ENCODE data around the gene CELSR2. TPM values are rescaled to one million over a fixed set of nuclear protein-coding genes. Genes with fewer than 3 reads are reported as not detected.

The CELSR2 gene
- total RNA-seq, 6 experiments from 2014 or later: 1.2 to 1.7 (median 1.4) TPM

GRCh38 chr1:109296782-109297181 lies 47.4 kb downstream of the CELSR2 start:
- no peak for TF ChIP-seq CTCF (IDR thresholded peaks at IDR 0.05)
- H3K27me3 Mint-ChIP-seq (ENCODE audit: insufficient read depth): peaks cover 2% of the 10 kb centered on the region
- H3K4me1 Mint-ChIP-seq (ENCODE audit: low read depth): peaks cover 29% of the 10 kb centered on the region
- H3K36me3 Mint-ChIP-seq (ENCODE audit: low read depth): no peaks in the 10 kb centered on the region
- no peak overlapping the region for H3K27ac Mint-ChIP-seq
- H3K4me3 Mint-ChIP-seq: no peak overlapping the region
- no peaks in the 10 kb centered on the region for H3K9me3 Mint-ChIP-seq
- no peak for DNase-seq

GRCh38 chr1:109298666-109299557 lies 49.6 kb downstream of the CELSR2 start:
- H3K4me1 Mint-ChIP-seq (ENCODE audit: low read depth): peaks cover 27% of the 10 kb centered on the region
- H3K9me3 Mint-ChIP-seq: no peaks in the 10 kb centered on the region
- TF ChIP-seq CTCF (IDR thresholded peaks at IDR 0.05): no peak
- DNase-seq: peak; percentile 89
- H3K27ac Mint-ChIP-seq: peak overlapping the region; percentile 87
- peaks cover 2% of the 10 kb centered on the region; the same call in 1 of the 2 replicates for H3K27me3 Mint-ChIP-seq (ENCODE audit: insufficient read depth)
- peak overlapping the region; percentile 49 for H3K4me3 Mint-ChIP-seq
- no peaks in the 10 kb centered on the region for H3K36me3 Mint-ChIP-seq (ENCODE audit: low read depth)

GRCh38 chr1:109299558-109300343 lies 50.4 kb downstream of the CELSR2 start:
- H3K4me3 Mint-ChIP-seq: peak overlapping the region; percentile 49; the same call in 1 of the 2 replicates

GRCh38 chr1:109300650-109301151 lies 51.4 kb downstream of the CELSR2 start:
- no peak for DNase-seq
- Mint-ChIP-seq H3K4me1 (ENCODE audit: low read depth) (peaks cover 22% of the 10 kb centered on the region), H3K27ac (no peak overlapping the region), H3K36me3 (ENCODE audit: low read depth) (no peaks in the 10 kb centered on the region), H3K9me3 (no peaks in the 10 kb centered on the region), H3K4me3 (no peak overlapping the region), H3K27me3 (ENCODE audit: insufficient read depth) (peaks cover 3% of the 10 kb centered on the region; the same call in 1 of the 2 replicates)
- no peak for TF ChIP-seq CTCF (IDR thresholded peaks at IDR 0.05)

More at GRCh38 chr1:109299558-109300343, 50.4 kb downstream of the CELSR2 start:
- Mint-ChIP-seq H3K27ac (peak overlapping the region; percentile 87), H3K27me3 (ENCODE audit: insufficient read depth) (peaks cover 2% of the 10 kb centered on the region; the same call in 1 of the 2 replicates), H3K9me3 (no peaks in the 10 kb centered on the region), H3K4me1 (ENCODE audit: low read depth) (peaks cover 22% of the 10 kb centered on the region), H3K36me3 (ENCODE audit: low read depth) (no peaks in the 10 kb centered on the region)
- no peak for TF ChIP-seq CTCF (IDR thresholded peaks at IDR 0.05)
- DNase-seq: no peak

- H3K9me3 Mint-ChIP-seq: no peaks in the 10 kb centered on the region
- peaks cover 3% of the 10 kb centered on the region; the same call in 1 of the 2 replicates for H3K27me3 Mint-ChIP-seq (ENCODE audit: insufficient read depth)
- no peak for DNase-seq
- H3K4me3 Mint-ChIP-seq: no peak overlapping the region
- H3K36me3 Mint-ChIP-seq (ENCODE audit: low read depth): no peaks in the 10 kb centered on the region
- H3K27ac Mint-ChIP-seq: no peak overlapping the region
- peaks cover 22% of the 10 kb centered on the region for H3K4me1 Mint-ChIP-seq (ENCODE audit: low read depth)
- TF ChIP-seq CTCF (IDR thresholded peaks at IDR 0.05): no peak
These were observed 52.5 kb downstream of the CELSR2 start for GRCh38 chr1:109301874-109302273.

All from HFFc6 (cell line).